HL-60 (cell line): ENCODE data around the gene COPE.

ENCODE experiments used
- DNase-seq, 2 experiments: peaks; one replicate each; pipeline ENCODE4 v3.0.0-alpha.2; 2010 to 2020; ENCODE audit warnings: low read depth in 1 of 2, low spot score in 1 of 2
- H3K27ac ChIP-seq: fragments of 250-450 bp; sonication (Bioruptor Pico); replicated peaks from 2 replicates; pipeline ENCODE4 v1.5.1; 2020; ENCODE audit warnings: mild to moderate bottlenecking, moderate library complexity
- H3K27me3 ChIP-seq: fragments of 250-450 bp; sonication (Bioruptor Pico); 2 replicates; pipeline ENCODE4 v1.5.1; 2021; ENCODE audit warnings: mild to moderate bottlenecking, moderate library complexity; ENCODE audit not compliant: insufficient read depth, poor library complexity, severe bottlenecking
- H3K4me3 ChIP-seq: replicated peaks from 2 replicates; pipeline ENCODE4 v1.5.1; 2011; ENCODE audit warnings: mild to moderate bottlenecking, control low read depth, low read length; ENCODE audit not compliant: insufficient read depth
- CTCF ChIP-seq: IDR thresholded peaks from one replicate; pipeline ENCODE4 v1.5.1; 2011; ENCODE audit warnings: low read length, control low read depth, inconsistent platforms; ENCODE audit not compliant: insufficient read depth
- GABPA ChIP-seq: IDR thresholded peaks from 2 replicates; pipeline ENCODE4 v1.6.1; 2012; ENCODE audit warnings: low read depth
- POLR2AphosphoS5 ChIP-seq: IDR thresholded peaks from 2 replicates; pipeline ENCODE4 v1.6.1; 2012; ENCODE audit warnings: low read depth
- REST ChIP-seq: IDR thresholded peaks from 2 replicates; pipeline ENCODE4 v1.6.1; 2012; ENCODE audit warnings: low read depth; ENCODE audit not compliant: insufficient replicate concordance
- SPI1 ChIP-seq: IDR thresholded peaks from 2 replicates; pipeline ENCODE4 v1.6.1; 2012; ENCODE audit warnings: low read depth, mild to moderate bottlenecking, borderline replicate concordance

The COPE gene

GRCh38 chr19:18850471-18851375, 68.5 kb downstream of the COPE start:
- TF ChIP-seq POLR2AphosphoS5 = no peak
- TF ChIP-seq SPI1 = no peak
- no peak for TF ChIP-seq CTCF
- TF ChIP-seq REST = no peak
- no peak for TF ChIP-seq GABPA
- Histone ChIP-seq H3K27me3 (no peaks in the 10 kb centered on the region), H3K27ac (no peak overlapping the region), H3K4me3 (no peak overlapping the region)
- DNase-seq = no peak

- TF ChIP-seq GABPA = no peak
- H3K4me3 ChIP-seq = no peak overlapping the region
- no peak for DNase-seq
- H3K27me3 ChIP-seq = no peaks in the 10 kb centered on the region
- peak overlapping the region; percentile 11; the same call in 1 of the 2 replicates for H3K27ac ChIP-seq
Observed at GRCh38 chr19:18849838-18850400, 69.3 kb downstream of the COPE start.
